GM23338 (cell line): ENCODE data around the gene ARHGEF16. TPM values are rescaled to one million over a fixed set of nuclear protein-coding genes. Genes with fewer than 3 reads are reported as not detected.

ENCODE experiments used
- CTCF ChIP-seq, 2 experiments: fragments of 200-600 bp in 1 of 2; sonication (generic) in 1 of 2; conservative IDR thresholded peaks; 2 replicates each; pipeline versions ENCODE4 v1.5.1 to v1.6.1; 2016 to 2017; ENCODE audit warnings: antibody characterized with exemption in 2 of 2, low read depth in 2 of 2, mild to moderate bottlenecking in 2 of 2, moderate library complexity in 1 of 2
- EZH2 ChIP-seq: fragments of 200-600 bp; sonication (generic); IDR thresholded peaks from one replicate; pipeline ENCODE4 v1.8.0; 2017; ENCODE audit warnings: antibody characterized with exemption, mild to moderate bottlenecking, low read depth; ENCODE audit not compliant: unreplicated experiment
- NANOG ChIP-seq: IDR thresholded peaks from 2 replicates; pipeline ENCODE4 v1.6.1; 2016; ENCODE audit warnings: antibody characterized with exemption, borderline replicate concordance
- POLR2AphosphoS5 ChIP-seq: IDR thresholded peaks from 2 replicates; pipeline ENCODE4 v1.6.1; 2016; ENCODE audit warnings: antibody characterized with exemption, low read depth
- REST ChIP-seq: IDR thresholded peaks from one replicate; pipeline ENCODE4 v1.6.1; 2018; ENCODE audit warnings: antibody characterized with exemption; ENCODE audit not compliant: unreplicated experiment
- ZNF331 ChIP-seq: fragments of 250-450 bp; sonication (Bioruptor Pico); IDR thresholded peaks from 2 replicates; pipeline ENCODE4 v1.5.0; 2020; ENCODE audit warnings: low read depth, mild to moderate bottlenecking, moderate library complexity
- ZNF462 ChIP-seq: fragments of 250-450 bp; sonication (Bioruptor Pico); IDR thresholded peaks from 2 replicates; pipeline ENCODE4 v1.5.0; 2020; ENCODE audit warnings: mild to moderate bottlenecking, moderate library complexity
- polyA plus RNA-seq: library from polyadenylated mRNA; unstranded; fragments of >200 nt; fragmentation: Nextera tagmentation; extraction: Ambion mirVana; gene quantifications from 2 replicates; pipeline ENCODE4 v1.2.1, GENCODE V29; 2016
- total RNA-seq: library from RNA; depleted of rRNA; stranded (reverse); fragments of >200 nt; shearing (Covaris generic); gene quantifications from 2 replicates; pipeline ENCODE4 v1.2.3, GENCODE V29; 2014

The ARHGEF16 gene
- total and polyA plus RNA-seq, 2 experiments from 2014 or later: 12.2 to 29.3 TPM

- no peak for TF ChIP-seq ZNF462 (CRISPR knock-in tag)
- no peak for TF ChIP-seq EZH2
- no peak for TF ChIP-seq ZNF331 (CRISPR knock-in tag)
- no peak for TF ChIP-seq REST
- TF ChIP-seq CTCF (conservative IDR thresholded peaks at IDR 0.05; ENCODE audit: low read depth in 2 of 2): no peak
- TF ChIP-seq NANOG: no peak
- no peak for TF ChIP-seq POLR2AphosphoS5
These were observed 23.0 kb downstream of the ARHGEF16 start (continued) for GRCh38 chr1:3477241-3477995.
